Testis (tissue), 3 donors: ENCODE measurements around the gene SCO1. TPM values are rescaled to one million over a fixed set of nuclear protein-coding genes. Genes with fewer than 3 reads are reported as not detected.

Experiments used
- DNase-seq: peaks from one replicate; pipeline ENCODE4 v3.0.0-alpha.2; 2019
- H3K27ac ChIP-seq, 2 donors: fragments of 200-600 bp; sonication (generic); one replicate each; pipeline ENCODE4 v1.5.1; 2019
- H3K27me3 ChIP-seq: fragments of 200-600 bp; sonication (generic); one replicate; pipeline ENCODE4 v1.5.1; 2019
- H3K36me3 ChIP-seq: fragments of 200-600 bp; sonication (generic); one replicate; pipeline ENCODE4 v1.5.1; 2017; ENCODE audit warnings: low read depth; ENCODE audit errors: missing control alignments
- H3K4me1 ChIP-seq: fragments of 200-600 bp; sonication (generic); one replicate; pipeline ENCODE4 v1.5.1; 2019
- H3K4me3 ChIP-seq, 2 donors: fragments of 200-600 bp; sonication (generic); one replicate each; pipeline ENCODE4 v1.5.1; 2017 to 2019
- H3K9me3 ChIP-seq: fragments of 200-600 bp; sonication (generic); one replicate; pipeline ENCODE4 v1.5.1; 2017
- CTCF ChIP-seq, 3 experiments: fragments of 450-650 bp in 2 of 3; fragments of 200-600 bp in 1 of 3; sonication (generic) in 1 of 3; IDR thresholded peaks; one replicate each; pipeline ENCODE4 v1.5.1; 2016 to 2019; ENCODE audit warnings: antibody characterized with exemption in 3 of 3, mild to moderate bottlenecking in 2 of 3, moderate library complexity in 1 of 3
- POLR2A ChIP-seq: fragments of 450-650 bp; IDR thresholded peaks from one replicate; pipeline ENCODE4 v1.6.1; 2017; ENCODE audit warnings: antibody characterized with exemption, mild to moderate bottlenecking, moderate library complexity
- WGBS, 2 donors: methylation state at CpG; one replicate each; pipeline ENCODE4 v1.1.5; 2018; 5-methylcytosine and 5-hydroxymethylcytosine counted together
- intact Hi-C: fragments of 100-400 bp; cut with DNase I; formaldehyde crosslinking; loops from one replicate; pipeline ENCODE4 v1.15.1; 2023; ENCODE audit warnings: low total_unique reads
- polyA plus RNA-seq: library from polyadenylated mRNA; stranded (reverse); fragments of 350-450 nt; fragmentation: Illumina TruSeq; extraction: RNeasy Lipid Tissue Mini Kit (QIAGEN cat#74804); gene quantifications from one replicate; pipeline ENCODE4 v1.2.3, GENCODE V29; 2014; ENCODE audit warnings: low read depth, low replicate concordance; ENCODE audit not compliant: insufficient read depth
- total RNA-seq, 2 donors: library from RNA; depleted of rRNA; stranded (reverse); fragments of >200 nt; gene quantifications; one replicate each; pipeline ENCODE4 v1.2.3, GENCODE V29; 2016

Gene SCO1
- total and polyA plus RNA-seq, 3 donors from 2014 or later: 23.9 to 31.9 (median 25.7) TPM

GRCh38 chr17:10668775-10669174 lies 28.6 kb downstream of the SCO1 start:
- H3K4me1 ChIP-seq: no peaks in the 10 kb centered on the region
- WGBS, 2 donors: 85 to 93% methylated on average over 1 of the region's 1 CpG
- no peak overlapping the region for H3K4me3 ChIP-seq
- intact Hi-C loops: no loop called here
- H3K36me3 ChIP-seq: no peaks in the 10 kb centered on the region
- no peak for DNase-seq
- H3K9me3 ChIP-seq: no peaks in the 10 kb centered on the region
- TF ChIP-seq CTCF (IDR thresholded peaks at IDR 0.05): no peak
- TF ChIP-seq POLR2A: no peak
- H3K27me3 ChIP-seq: no peaks in the 10 kb centered on the region
- no peak overlapping the region for H3K27ac ChIP-seq

GRCh38 chr17:10666906-10667305 lies 30.4 kb downstream of the SCO1 start:
- TF ChIP-seq POLR2A: no peak
- no peak for TF ChIP-seq CTCF (IDR thresholded peaks at IDR 0.05)
- DNase-seq: no peak
- 84 to 86% methylated on average over 5 of the region's 5 CpGs for WGBS, 2 donors
- intact Hi-C loops: no loop called here
- no peaks in the 10 kb centered on the region for H3K4me1 ChIP-seq
- no peaks in the 10 kb centered on the region for H3K36me3 ChIP-seq
- no peak overlapping the region for H3K4me3 ChIP-seq
- H3K27ac ChIP-seq: no peak overlapping the region
- no peaks in the 10 kb centered on the region for H3K27me3 ChIP-seq
- H3K9me3 ChIP-seq: no peaks in the 10 kb centered on the region

- intact Hi-C loops: no loop called here
- no peak for TF ChIP-seq POLR2A
- no peak for TF ChIP-seq CTCF (IDR thresholded peaks at IDR 0.05)
- Histone ChIP-seq H3K4me3 (no peak overlapping the region), H3K4me1 (no peaks in the 10 kb centered on the region), H3K9me3 (no peaks in the 10 kb centered on the region), H3K27me3 (no peaks in the 10 kb centered on the region), H3K27ac (no peak overlapping the region), H3K36me3 (no peaks in the 10 kb centered on the region)
- 87 to 93% methylated on average over 9 of the region's 9 CpGs for WGBS, 2 donors
- no peak for DNase-seq
Measured at GRCh38 chr17:10664571-10664970, 32.8 kb downstream of the SCO1 start.

- WGBS, 2 donors: 91 to 92% methylated on average over 6 of the region's 6 CpGs
- H3K36me3 ChIP-seq: no peaks in the 10 kb centered on the region
- DNase-seq: no peak
Measured at GRCh38 chr17:10663231-10663630, 34.1 kb downstream of the SCO1 start.

More at GRCh38 chr17:10663231-10663630, 34.1 kb downstream of the SCO1 start:
- Histone ChIP-seq H3K4me1 (no peaks in the 10 kb centered on the region), H3K27ac (no peak overlapping the region), H3K4me3 (no peak overlapping the region), H3K27me3 (no peaks in the 10 kb centered on the region), H3K9me3 (no peaks in the 10 kb centered on the region)
- TF ChIP-seq CTCF (IDR thresholded peaks at IDR 0.05) (no peak), POLR2A (no peak)
- intact Hi-C loops: no loop called here
